ENCODE data around the gene CCSER1. TPM values are rescaled to one million over a fixed set of nuclear protein-coding genes. Genes with fewer than 3 reads are reported as not detected.

Gene CCSER1
- 0.07 TPM in 1 of 2 replicates, not detected in the other for total RNA-seq

DNA sequence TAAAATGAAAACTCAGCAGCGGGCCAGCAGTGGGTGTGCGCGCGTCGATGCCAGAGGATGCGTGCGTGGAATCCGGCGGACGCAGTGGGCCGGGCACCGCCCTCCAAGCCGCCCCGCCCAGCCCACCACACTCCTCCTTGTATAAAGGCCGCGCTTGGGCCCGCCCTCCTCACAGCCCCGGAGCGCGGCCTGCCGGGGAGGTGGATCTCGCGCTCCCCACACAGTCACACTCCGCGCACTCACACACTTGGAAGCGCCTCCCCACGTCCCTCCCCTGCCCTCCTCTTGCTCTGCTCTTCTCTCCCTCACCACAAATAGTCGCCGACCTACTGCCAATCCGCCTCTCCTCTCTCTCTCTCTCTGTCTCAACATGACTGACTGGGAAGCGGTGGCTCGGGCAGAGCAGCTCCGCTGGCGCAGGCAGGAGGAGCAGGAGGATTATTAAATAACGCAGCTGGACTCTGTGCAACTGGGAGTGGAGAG, at the start of gene CCSER1:
Gene CCSER1, plus strand, starts transcription at position 172 of the 483 bp plus-strand sequence.

Other genes starting within 250 kb of the CCSER1 start
- 80.6 and 82.0 TPM in 2 replicates for gene MMRN1, start 232.5 kb upstream of the CCSER1 start, total RNA-seq